HG03196 (cell line): ENCODE results near the gene RNF11.
"Not testable (repeated sequence)": the region's sequence is repeated elsewhere in the genome, so short reads cannot be mapped to it uniquely, and the experiment has no call there.

ENCODE experiments used
- ATAC-seq: cut with Tn5 transposase; IDR thresholded peaks from one replicate; pipeline ENCODE4 v1.9.1; 2021; ENCODE audit not compliant: unreplicated experiment

RNF11 gene

DNA sequence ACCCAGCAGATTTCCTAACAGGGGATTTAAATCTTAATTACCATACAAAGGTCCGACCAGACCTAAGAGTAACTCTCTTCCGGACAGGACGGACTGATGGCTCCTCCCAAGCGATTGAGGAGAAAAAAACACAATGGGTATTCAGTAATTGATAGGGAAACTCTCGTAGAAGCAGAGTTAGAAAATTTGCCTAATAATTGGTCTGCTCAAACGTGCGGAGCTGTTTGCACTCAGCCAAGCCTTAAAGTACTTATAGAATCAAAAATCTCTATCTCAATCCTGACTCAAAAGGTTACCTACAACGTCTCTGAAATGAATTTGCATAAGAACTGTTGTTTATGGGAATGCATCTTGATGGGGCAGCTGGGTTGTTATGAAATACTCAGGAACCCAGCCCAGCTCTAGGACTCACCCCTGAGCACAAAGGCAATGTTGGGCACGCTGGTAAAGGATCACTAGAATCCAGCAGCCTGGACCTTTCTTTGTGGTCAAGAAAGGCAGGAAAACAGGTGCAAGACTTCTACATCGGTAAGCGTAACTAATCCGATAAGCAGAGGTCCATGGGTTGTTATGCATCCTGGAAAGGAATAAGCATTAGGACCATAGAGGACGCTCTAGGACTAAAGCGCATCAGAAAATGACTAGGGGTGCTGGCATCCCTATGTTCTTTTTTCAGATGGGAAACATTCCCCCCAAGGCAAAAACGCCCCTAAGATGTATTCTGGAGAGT lies 8.7 kb upstream of the RNF11 start:
- not testable (repeated sequence) for ATAC-seq

GRCh38 chr1:51228471-51228870 lies 7.6 kb upstream of the RNF11 start:
- not testable (repeated sequence) for ATAC-seq

DNA sequence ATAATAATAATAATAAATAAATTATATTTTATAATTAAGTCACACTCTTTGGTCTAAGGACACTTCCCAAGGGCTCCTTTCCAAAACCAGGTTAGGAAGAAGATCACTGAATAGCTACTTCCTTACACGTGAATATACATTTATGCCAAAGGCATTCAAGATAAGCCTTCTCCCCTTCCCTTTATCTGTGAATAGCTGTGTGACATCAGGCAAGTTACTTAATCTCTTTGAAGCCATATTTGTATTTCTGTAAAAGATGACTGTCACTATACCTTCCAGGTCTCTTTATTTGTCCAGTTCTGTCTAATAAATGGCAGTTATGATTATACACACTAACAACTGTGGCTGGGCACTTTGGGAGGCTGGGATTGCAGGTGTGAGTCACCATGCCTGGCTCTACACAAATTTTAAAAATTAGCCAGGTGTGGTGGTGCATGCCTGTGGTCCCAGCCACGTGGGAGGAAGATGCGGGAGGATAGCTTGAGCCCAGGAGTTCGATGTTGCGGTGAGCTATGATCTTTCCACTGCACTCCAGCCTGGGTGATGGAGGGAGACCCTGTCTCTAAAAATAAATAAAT lies 5.5 kb upstream of the RNF11 start:
- no peak for ATAC-seq

GRCh38 chr1:51231120-51231519 lies 5.0 kb upstream of the RNF11 start:
- ATAC-seq, result no peak

GRCh38 chr1:51231896-51232295 lies 4.2 kb upstream of the RNF11 start:
- no peak for ATAC-seq

DNA sequence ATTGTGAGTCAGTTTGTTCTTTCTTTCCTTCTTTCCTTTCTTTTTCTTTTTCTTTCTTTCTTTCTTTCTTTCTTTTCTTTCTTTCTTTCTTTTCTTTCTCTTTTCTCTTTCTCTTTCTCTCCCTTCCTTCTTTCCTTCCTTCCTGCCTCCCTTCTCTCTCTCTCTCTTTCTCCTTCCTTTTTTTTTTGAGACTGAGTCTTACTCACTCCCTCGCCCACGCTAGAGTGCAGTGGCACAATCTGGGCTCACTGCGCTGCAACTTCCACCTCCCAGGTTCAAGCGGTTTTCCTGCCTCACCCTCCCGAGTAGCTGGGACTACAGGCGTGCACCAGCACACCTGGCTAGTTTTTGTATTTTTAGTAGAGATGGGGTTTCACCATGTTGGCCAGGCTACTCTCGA lies 1.8 kb upstream of the RNF11 start:
- ATAC-seq, result not testable (repeated sequence)

GRCh38 chr1:51234721-51235425 lies 1.2 kb upstream of the RNF11 start:
- peak; percentile 60 for ATAC-seq

- ATAC-seq, result peak; percentile 10
These were observed 668 bp downstream of the RNF11 start for GRCh38 chr1:51236531-51237350.

- no peak for ATAC-seq
These were observed 1.4 kb downstream of the RNF11 start for GRCh38 chr1:51237351-51238033.

DNA sequence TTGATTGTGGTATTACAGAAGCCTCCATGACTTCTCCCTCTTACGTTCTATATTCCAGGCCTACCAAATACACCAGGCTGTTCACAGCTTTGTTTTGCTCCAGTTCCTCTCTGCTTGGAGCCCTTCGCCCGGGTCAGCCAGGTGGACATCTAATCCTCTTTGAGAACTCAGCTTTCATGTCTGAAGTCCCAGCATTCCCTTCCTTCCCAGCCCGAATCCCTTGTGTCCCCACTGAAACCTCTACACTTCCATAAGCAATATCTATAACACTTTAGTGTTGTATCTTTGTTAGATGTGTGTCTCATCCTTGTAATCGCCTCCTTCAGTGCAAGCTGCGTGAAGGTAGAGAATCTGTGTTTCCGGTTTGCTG lies 1.9 kb downstream of the RNF11 start:
- no peak for ATAC-seq

DNA sequence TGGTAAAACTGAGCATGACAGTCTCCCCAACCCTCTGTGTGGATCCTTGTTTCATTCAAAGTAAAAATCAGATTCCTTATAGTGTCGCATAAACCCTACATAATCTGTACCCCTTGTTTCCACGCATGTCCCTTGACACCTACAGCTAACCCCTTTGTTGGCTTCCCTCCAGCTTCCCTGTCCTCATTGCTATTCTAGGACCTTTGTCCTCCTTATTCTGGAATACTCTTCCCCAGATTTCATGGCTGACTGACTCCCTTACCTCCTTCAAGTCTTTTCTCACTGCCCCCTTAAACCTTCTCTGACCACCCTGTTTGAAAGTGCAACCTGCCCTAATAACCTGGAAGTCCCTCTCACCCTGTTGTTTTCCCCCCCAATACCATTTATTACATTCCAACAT lies 4.0 kb downstream of the RNF11 start:
- ATAC-seq, result no peak

DNA sequence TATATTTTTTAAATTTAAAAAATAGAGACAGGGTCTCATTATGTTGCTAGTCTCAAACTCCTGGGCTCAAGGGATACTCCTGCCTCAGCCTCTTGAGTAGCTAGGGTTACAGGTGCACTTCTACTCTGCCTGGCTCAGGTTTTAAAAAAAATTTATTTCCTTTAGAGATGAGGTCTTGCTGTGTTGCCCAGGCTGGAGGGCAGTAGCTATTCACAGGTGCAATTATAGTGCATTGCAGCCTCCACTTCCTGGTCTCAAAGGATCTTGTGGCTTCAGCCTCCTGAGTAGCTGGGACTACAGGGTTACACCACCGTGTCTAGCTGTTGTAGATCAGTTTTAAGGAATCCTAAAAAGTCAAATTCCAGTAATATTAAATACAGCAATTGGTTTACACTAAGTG lies 5.0 kb downstream of the RNF11 start:
- ATAC-seq, result no peak

DNA sequence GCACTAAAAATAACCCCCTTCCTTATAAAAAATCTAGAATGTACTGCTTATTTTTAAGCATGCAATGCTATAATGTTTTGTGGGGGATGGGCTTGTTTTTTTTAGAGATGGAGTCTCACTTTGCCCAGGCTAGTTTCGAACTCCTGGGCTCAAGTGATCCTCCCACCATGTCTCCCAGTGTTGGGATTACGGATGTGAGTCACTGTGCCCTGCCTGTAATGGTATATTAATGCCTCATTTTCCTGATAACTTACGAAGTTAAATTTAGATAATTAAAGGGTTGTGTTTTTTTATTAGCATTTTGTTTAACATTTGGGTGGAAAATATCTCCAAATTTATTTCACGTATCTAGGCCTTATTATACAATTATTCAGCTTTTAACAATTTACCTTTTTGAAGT lies 6.5 kb downstream of the RNF11 start:
- ATAC-seq, result no peak

GRCh38 chr1:51247022-51247421 lies 10.9 kb downstream of the RNF11 start:
- no peak for ATAC-seq

GRCh38 chr1:51247499-51247898 lies 11.4 kb downstream of the RNF11 start:
- ATAC-seq, result no peak

GRCh38 chr1:51249445-51249844 lies 13.4 kb downstream of the RNF11 start:
- no peak for ATAC-seq

GRCh38 chr1:51250729-51251128 lies 14.7 kb downstream of the RNF11 start:
- ATAC-seq, result not testable (repeated sequence)

- not testable (repeated sequence) for ATAC-seq
These were observed 15.1 kb downstream of the RNF11 start for GRCh38 chr1:51251165-51251564.

DNA sequence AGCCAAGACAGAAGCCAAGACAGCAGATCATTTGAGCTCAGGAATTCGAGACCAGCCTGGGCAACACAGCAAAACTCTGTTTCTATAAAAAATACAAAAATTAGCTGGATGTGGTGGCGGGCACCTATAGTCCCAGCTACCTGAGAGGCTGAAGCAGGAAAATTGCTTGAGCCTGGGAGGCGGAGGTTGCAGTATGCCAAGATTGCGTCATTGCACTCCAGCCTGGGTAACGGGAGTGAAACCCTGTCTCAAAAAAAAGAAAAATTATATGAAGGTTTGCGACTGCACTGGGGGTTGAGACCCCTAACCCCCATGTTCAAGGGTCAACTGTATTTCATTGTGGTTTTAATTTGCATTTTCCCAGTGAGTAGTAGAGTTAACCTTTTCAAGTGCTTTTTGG lies 16.3 kb downstream of the RNF11 start:
- no peak for ATAC-seq

GRCh38 chr1:51253691-51254090 lies 17.6 kb downstream of the RNF11 start:
- ATAC-seq, result no peak

- ATAC-seq, result no peak
These were observed 19.3 kb downstream of the RNF11 start for GRCh38 chr1:51255331-51255730.
